GM21360 (cell line): ENCODE data around the gene LDHD.

Source experiments
- ATAC-seq: cut with Tn5 transposase; IDR thresholded peaks from one replicate; pipeline ENCODE4 v1.9.1; 2021; ENCODE audit warnings: mild to moderate bottlenecking, moderate library complexity; ENCODE audit not compliant: unreplicated experiment

The LDHD gene

DNA sequence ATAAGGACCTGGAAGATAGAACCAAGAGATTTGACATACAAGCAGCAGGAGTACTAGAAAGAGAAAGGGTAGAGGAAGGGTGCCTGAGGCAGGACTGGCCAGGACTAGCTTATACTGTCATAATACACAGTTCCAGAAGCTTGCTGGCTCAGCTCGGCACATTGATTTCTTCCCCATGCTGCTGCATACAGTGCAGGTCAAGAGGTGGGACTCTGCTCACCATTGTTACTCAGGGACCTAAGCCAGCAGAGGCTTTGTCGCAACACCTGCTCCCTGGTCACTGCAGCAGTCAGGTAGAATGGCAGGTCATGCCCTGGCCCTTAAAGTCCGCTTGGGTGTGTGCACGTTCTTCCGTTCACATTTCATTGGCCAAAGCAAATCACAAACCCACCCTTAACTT is 32.8 kb downstream of the LDHD start:
- no peak for ATAC-seq

DNA sequence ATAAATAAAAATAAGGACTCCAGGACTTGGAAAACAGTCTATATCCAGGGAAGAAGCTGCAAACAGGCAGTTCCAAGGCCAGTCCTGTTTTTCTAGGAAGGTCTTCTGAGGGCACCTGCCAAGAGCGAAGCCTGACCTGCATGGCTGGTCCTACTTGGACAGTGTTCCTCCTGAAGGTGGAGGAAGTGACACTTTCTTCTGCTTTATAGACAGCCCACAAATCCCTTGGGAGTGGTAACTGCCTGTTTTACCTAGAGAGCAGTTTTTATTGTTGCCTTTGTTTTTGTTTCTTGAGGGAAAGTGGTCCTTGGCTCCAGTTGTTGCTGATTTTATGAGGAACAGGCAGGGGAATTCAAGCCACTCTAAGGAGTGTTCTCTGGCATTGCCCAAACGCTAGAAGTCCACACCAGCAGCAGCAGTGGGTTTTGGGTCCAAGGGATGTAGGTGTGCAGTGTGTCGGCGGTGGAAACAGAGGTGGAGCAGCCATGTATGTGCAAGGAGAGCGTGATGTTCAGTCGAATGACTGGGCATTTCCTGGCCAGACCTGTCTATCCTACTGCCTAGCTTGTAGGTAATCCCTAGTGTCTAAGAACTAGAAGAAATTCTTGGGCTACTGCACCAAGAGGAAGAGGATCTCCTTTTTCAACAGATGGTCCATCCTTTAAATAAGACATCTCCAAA is 35.3 kb downstream of the LDHD start:
- ATAC-seq, result no peak

DNA sequence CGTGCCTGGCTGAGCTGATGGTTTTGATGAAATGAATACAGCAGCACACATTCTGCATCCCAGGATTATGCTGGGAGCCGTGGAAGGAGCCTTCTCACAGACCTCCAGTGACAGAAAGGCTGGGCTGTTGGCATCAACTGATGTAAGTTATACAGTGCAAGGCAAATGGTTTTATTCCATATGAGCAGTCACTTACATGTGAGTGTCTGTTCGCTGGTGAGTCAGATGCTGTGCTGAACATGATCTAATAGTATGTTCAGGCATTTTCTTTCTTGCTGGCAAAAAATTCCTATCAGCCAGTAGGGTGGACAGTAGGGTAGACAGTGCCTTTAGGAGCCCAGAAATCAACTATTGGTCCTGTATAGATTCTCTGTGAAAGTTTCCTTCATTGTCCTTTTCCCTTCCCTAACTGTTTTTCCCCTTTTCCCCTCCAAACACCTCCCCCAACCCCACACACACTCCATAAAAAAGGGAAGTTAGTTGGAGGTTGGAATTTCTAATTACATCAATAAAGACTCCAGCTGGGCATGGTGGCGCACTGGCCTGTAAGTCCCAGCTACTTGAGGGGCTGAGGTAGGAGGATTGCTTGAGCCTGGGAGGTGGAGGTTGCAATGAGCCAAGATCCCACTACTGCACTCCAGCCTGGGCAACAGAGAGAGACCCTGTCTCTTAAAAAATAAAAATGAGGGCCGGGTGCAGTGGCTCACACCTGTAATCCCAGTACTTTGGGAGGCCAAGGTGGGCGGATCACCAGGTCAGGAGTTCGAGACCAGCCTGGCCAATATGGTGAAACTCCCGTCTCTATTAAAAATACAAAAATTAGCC is 36.2 kb downstream of the LDHD start:
- no peak for ATAC-seq

DNA sequence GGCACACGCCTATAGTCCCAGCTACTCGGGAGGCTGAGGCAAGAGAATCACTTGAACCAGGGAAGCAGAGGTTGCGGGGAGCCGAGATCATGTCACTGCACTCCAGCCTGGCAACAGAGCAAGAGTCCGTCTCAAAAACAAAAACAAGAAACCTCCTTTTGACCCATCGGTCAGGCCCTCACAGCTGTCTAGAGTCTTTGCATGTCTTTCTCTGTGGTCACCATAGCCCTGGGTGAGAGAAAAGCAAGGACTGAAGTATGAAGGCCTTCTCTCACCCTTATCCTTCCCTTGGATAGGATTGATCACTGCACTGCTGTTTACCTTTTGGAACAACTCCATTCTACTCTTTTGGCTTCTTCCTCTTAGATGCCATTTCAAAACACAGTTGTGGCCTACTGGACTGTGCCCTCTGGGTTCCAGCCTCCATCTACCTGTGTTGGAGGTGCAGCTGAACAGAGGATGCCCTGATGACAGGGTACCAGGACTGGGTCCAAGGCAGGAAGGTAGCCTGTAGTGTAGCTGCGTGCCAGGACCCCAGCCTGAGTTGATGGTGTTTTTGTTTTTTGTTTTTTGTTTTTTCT is 37.1 kb downstream of the LDHD start:
- ATAC-seq, result no peak

DNA sequence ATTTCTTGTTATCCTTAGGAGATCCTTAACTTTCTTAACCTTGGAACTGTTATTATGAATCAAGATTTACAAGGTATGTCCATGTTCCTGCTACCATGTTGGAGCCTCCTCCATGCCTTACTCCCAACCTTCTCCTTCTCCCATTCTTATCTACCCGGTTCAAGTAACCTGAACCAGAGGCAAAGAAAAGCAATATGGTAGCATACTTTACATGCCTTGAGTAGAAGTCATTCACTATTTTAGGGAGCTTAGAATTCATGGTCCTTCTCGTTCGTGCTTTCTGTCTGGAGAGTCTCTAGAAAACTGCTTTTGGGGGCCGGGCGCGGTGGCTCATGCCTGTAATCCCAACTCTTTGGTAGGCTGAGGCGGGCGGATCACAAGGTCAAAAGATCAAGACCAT is 37.7 kb downstream of the LDHD start:
- no peak for ATAC-seq

DNA sequence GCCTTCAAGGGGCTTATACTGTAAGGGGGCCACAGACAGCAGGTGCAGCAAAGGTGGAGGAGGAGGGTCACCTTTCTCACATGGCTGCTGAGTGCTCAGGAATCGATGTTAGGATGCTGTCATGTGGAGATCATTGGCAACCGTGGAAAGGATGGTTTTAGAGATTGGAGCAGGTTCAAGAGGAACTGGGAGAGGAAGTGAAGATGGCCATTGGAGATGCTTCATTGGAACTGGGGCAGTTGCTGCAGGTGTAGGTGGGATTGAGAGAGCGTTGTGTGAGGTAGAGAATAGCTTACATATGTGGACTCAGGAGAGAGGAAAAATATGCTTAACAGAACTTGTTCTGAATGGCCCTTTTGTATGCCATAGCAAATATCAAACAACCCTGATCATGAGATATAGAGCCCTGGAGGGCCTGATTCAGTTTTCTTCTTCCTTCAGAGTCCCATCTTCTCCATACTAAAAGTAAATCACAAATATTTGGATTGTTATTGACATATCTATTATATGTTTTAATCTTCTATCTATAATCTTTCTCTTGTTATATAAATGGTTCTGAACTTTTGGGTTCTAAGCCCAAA is 40.8 kb downstream of the LDHD start:
- ATAC-seq, result peak; percentile 11

DNA sequence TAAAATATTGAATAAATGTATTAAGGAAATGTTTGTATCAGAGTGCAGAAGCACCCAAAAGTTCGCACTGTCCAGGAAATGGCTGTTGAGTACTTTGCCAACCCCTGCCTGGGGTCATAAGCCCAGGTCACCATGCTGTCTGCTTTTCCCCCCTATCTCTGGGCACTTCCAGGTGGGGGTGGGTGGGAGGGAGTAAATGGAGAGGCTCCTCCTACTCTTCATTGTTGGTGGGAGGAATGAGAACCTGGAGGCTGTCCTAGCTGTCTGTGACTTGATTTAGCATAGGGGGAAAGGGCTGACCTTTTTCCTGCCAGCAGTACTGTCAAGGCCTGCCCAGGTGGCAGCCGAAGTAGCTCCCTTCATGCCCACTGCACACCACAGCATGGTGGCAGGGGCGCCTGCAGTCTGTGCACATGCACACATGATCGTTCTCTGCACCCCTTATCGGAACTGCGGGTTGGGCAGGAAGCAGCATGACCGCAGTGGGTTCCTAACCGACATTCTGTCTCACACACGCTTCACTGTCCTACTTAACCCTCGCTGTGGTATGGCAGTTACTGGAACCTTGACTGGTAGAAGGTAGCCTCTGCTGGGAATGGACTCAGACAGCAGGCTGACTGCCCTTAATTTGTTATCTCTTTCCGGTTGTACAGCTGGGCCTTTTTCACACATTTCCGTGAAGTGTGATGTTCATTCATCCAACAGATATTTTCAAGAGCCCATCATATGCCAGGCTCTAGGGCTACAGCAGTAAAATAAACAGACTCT is 41.5 kb downstream of the LDHD start:
- peak; percentile 94 for ATAC-seq

DNA sequence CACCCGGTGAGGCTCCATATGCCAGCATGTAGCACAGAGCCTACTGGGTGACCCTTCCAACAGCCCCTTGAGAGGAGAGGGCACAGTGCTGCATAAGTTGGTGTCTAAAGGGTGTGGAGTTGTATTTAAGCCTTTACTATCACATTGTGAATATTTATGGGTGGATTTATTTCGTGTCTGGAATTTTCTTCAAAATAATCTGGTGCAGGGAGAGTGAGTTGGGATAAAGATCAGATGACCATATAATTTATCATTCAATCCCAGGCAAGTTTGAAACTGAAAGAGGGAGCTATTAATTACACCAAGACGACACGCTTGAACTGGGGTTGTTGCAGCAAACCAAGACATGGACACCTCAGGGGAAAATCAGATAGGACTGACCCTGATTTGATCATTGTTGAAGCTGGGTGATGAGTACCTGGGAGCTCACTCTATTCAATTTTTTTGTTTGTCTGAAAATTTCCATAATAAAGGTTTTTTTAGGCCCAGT is 42.2 kb downstream of the LDHD start:
- no peak for ATAC-seq

DNA sequence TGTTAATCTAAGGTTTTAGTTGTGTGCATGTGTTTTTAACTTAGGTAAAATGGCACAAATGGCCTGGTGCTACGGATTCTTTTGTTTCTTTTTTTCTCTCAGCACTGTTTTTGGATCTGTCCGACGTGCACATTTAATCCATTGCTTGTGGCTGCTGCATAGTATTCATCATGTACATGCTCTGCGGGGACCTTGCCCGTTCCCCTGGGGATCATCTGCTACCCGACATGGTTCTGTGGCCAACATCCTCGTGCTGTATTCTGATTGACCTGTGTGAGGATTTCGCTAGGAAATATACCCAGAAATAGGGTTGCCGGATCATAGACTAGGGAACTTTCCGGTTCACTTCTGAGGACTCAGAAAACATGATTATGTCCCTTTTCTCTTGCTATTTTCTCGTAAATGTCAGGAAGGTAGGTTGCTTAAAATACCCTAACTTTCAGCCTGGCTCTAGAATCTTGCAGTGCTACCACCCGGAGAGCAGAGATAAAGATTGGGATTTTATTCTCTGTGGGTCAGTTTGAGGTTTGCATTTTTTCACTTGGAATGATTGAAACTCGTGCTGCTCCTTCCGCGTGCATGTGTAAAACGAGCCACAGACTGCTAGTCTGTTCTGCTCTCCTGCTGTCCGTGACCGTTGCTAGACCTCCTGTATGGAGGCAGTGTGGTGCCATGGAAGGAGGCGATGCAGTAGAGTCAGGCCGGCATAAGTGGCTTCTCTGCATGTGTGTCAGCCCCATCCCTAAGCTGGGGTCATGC is 42.9 kb downstream of the LDHD start:
- no peak for ATAC-seq

DNA sequence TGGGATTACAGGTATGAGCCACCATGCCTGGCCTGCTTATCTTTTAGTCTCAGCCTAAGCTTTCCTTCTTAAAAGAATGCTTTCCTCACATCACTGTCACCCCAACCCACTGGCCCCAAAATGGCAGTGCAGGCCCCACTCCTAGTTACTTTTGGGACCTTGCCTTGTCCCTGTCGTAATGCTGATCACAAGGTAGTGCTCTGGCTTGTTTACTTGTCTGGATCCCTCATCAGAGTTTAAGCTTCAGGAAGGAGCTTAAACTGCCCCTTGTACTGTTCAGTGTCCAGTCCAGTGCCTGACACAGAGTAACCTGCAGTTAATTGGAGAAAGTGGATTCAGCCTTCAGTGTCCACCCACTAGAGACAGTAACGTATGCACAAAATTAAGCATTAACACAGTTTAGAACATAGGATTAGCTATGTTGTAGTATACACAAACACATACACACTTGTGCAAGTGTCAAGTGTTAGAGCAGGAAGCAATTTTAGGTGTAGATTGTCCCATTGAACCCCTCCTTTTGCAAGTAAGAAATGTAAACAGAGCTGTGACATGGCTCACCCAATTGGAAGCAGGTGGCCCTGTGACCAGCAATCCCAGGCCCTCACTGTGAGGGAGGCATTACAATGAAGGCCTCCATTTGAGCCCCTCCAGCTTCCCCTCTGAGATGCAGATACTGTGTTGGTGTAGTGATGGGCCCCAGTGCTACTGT is 44.2 kb downstream of the LDHD start:
- no peak for ATAC-seq

DNA sequence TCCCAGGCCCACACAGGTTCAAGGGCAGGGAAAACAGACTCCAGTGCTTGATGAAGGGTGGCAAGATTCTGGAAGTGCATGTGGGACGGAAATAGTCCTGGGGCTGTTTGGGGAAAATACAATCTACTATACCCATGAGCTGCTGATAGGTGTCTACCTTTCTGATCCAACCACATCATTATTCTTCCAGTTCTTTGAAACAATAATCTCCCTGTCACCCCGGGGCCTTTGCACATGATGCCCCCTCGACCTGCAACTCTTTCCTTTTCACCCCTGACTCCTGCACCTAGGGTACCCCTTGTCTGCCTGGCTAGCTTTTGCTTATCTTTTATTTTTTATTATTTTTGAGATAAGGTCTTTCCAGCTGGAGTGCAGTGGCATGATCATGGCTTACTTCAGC is 45.0 kb downstream of the LDHD start:
- no peak for ATAC-seq

DNA sequence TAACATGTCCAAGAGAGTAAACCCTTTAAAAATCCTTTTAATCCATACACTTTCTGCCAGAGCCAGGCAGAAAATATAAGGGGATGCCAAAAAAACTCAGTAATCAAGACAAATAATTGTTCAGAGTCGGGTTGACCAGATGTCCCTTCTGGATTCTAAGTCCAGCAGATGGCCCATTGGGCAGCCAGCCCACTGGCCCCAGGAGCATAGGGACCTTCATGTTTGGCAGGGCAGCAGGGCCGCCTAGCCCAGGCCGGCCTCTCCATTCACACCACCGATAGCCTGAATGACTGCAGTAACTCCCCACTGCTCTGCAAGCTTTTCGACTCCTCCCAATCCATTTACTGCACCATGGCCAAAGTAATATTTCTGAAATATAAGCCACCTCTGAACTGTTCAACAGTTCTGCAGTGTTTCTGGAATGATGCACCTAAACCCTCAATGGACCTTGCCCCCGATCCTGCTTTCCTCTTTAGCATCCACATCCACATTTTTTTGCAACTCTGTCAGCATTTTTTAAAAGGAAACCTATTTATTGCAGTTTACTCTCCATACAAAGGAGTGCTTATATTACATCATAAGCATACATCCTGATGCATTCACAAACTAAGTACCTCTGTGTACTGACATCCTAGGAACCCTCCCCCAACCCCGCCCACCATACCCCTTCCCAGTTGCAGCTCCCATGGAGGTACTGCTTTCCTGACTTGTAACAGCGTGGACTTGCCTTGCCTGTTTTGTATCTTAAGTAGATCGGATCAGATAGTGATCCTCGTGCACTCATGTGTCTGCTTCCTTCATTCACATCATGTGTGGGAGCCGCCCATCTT is 46.4 kb downstream of the LDHD start:
- no peak for ATAC-seq

DNA sequence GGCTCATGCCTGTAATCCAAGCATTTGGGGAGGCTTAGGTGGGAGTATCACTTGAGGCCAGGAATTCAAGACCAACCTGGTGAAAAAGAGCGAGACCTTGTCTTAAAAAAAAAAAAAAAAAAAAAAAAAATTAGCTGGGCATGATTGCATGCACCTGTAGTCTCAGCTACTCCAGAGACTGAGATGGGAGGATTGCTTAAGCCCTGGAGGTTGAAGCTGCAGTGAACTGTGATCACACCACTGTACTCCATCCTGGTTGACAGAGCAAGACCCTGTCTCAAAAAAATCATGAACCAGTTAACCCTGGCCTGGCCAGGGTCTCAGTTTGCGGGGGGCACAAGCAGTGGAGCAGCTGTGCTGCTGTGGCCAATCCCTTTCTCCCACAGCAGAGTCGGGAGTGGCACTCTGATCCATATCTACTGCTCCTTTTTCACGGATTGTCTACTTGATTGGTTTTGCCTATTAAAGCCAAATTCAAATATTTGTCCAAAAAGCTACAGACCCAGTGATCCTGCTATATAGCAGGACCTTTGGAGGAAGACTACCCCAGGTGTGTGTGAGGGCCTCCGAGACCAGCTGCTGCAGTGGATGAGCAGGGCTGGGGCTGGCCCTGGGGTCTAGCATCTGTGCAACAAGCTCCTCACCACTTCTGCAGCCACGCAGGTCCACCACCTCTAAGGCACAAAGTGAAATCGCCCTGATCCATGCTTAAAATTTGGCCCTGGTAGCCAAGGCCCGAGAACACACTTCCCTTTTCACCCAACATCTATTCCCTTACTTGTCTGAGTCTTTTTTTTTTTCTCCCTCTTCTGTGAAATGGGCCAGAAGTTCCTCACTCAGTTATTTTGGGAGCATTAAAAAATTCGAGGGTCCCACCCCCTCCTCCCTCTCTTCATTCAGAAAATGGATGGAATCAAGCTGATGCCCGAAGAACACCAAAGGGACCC is 48.2 kb downstream of the LDHD start:
- ATAC-seq, result no peak

DNA sequence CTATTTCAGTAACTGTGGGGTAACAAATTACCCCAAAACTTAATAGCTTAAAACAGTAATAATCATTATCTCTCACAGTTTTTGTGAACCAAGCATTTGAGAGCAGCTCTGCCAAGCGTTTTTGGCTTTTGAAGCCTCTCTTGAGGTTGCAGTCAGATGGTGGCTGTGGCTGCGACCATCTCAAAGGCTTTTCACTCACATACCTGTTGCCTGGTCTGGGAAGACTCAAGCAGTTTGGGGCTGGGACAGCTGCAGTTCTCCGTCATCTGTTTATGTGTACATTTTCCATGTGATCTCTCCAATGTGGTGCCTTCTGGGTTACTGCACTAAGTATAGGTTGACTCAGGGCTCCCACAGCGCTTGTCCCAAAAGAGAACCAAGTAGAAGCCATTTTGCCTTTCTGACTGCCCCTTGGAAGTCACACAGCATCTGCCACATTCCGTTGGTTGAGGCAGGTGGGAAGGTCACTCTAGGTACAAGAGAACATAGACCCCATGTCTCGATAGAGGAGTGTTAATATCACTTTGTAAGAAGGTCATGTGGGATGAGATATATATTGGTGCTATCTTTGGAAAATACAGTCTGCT is 49.6 kb downstream of the LDHD start:
- no peak for ATAC-seq

DNA sequence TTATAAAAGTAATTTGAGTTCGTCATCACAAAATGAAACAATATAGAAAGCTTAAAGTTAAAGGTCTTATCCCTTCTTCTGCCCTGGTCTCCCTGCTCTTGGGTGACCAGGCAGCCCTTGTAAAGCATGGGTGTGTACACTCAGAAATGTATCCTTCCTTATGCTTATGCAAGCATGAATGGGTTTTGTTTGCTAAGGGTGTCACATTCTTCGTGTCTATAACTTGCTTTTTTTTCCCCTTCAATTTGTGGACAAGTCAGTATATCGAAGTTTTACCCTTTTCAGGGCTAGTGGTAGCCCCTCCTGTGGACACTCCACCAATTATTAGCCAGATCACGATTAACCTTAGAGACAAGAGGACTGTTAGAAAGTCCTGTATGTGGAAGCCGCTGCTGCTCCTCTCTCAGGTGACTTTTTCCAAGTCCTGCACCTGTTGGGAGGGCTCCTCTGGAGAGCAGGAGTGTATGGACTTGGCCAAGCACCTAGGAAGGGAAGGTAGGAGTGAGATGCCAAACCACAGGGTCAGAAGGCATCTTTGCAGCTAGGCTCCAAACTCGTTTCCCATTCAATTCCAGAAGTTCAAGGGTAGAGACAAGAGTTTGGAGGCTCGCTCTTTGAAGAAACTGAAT is 50.9 kb downstream of the LDHD start:
- no peak for ATAC-seq

DNA sequence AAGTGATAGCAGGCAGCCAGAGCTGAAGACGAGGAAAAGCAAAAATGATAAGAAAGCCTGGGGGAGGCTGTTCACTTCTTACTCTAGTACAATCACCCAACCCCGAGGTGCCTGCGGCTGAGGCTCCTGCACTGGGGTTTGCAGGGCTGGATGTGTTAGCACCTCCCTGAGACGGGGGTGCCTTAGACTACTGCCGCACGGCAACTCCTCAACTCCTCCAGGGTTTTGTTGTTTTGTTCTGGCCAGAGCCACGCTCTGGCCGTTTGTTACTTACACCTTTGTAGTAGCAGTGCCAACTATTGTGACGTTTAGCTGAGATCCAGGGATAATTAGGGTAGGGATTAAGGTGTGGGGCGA is 51.5 kb downstream of the LDHD start:
- no peak for ATAC-seq
